Stimulated activated CD4-positive, alpha-beta T cell treated with anti-CD3 and anti-CD28 coated beads, TNF-alpha, amount 100 ng/mL, for 24 hours (primary cell): ENCODE results near the gene NBL1.

ENCODE experiments used
- DNase-seq, 3 experiments: peaks; one replicate each; pipeline ENCODE4 v3.0.0-alpha.2; 2020; ENCODE audit warnings: low read depth in 3 of 3

The NBL1 gene

GRCh38 chr1:19670787-19671186, 26.7 kb downstream of the NBL1 start:
- DNase-seq, result no peak

- DNase-seq, result no peak
Measured at GRCh38 chr1:19672237-19672636, 28.1 kb downstream of the NBL1 start.

- no peak for DNase-seq
Measured at GRCh38 chr1:19675797-19676196, 31.7 kb downstream of the NBL1 start.

- DNase-seq, result no peak
Measured at GRCh38 chr1:19676438-19676922, 32.4 kb downstream of the NBL1 start.

GRCh38 chr1:19678493-19678892, 34.4 kb downstream of the NBL1 start:
- no peak for DNase-seq

- no peak for DNase-seq
Measured at GRCh38 chr1:19678931-19679453, 34.9 kb downstream of the NBL1 start.

- DNase-seq, result no peak
Measured at GRCh38 chr1:19679691-19680090, 35.6 kb downstream of the NBL1 start.

GRCh38 chr1:19680644-19681043, 36.5 kb downstream of the NBL1 start:
- DNase-seq, result no peak

GRCh38 chr1:19682257-19682656, 38.1 kb downstream of the NBL1 start:
- no peak for DNase-seq

- DNase-seq, result no peak
Measured at GRCh38 chr1:19682901-19683300, 38.8 kb downstream of the NBL1 start.

GRCh38 chr1:19683351-19683750, 39.2 kb downstream of the NBL1 start:
- no peak for DNase-seq

GRCh38 chr1:19684677-19685076, 40.6 kb downstream of the NBL1 start:
- no peak for DNase-seq

GRCh38 chr1:19685994-19686393, 41.9 kb downstream of the NBL1 start:
- no peak for DNase-seq

GRCh38 chr1:19687414-19687813, 43.3 kb downstream of the NBL1 start:
- DNase-seq, result no peak

GRCh38 chr1:19688041-19688842, 44.1 kb downstream of the NBL1 start:
- DNase-seq, result no peak

- no peak for DNase-seq
Measured at GRCh38 chr1:19689085-19689757, 45.1 kb downstream of the NBL1 start.

GRCh38 chr1:19689856-19690255, 45.7 kb downstream of the NBL1 start:
- DNase-seq, result no peak

- no peak for DNase-seq
Measured at GRCh38 chr1:19690342-19690741, 46.2 kb downstream of the NBL1 start.

- DNase-seq, result no peak
Measured at GRCh38 chr1:19694298-19694697, 50.2 kb downstream of the NBL1 start.

GRCh38 chr1:19695772-19696171, 51.7 kb downstream of the NBL1 start:
- no peak for DNase-seq

- DNase-seq, result no peak
Measured at GRCh38 chr1:19696820-19697219, 52.7 kb downstream of the NBL1 start.

- DNase-seq, result no peak
Measured at GRCh38 chr1:19698181-19698580, 54.1 kb downstream of the NBL1 start.
